ENCODE data around the gene LAMP5.

Gene LAMP5

GRCh38 chr20:9501473-9501872 is 12.9 kb upstream of the LAMP5 start:
- DNase-seq, result no peak

GRCh38 chr20:9503526-9504245 is 10.7 kb upstream of the LAMP5 start:
- DNase-seq, result no peak

- DNase-seq, result no peak
Measured at GRCh38 chr20:9506280-9506821, 8.0 kb upstream of the LAMP5 start.

GRCh38 chr20:9506964-9507369 is 7.4 kb upstream of the LAMP5 start:
- DNase-seq, result no peak

DNA sequence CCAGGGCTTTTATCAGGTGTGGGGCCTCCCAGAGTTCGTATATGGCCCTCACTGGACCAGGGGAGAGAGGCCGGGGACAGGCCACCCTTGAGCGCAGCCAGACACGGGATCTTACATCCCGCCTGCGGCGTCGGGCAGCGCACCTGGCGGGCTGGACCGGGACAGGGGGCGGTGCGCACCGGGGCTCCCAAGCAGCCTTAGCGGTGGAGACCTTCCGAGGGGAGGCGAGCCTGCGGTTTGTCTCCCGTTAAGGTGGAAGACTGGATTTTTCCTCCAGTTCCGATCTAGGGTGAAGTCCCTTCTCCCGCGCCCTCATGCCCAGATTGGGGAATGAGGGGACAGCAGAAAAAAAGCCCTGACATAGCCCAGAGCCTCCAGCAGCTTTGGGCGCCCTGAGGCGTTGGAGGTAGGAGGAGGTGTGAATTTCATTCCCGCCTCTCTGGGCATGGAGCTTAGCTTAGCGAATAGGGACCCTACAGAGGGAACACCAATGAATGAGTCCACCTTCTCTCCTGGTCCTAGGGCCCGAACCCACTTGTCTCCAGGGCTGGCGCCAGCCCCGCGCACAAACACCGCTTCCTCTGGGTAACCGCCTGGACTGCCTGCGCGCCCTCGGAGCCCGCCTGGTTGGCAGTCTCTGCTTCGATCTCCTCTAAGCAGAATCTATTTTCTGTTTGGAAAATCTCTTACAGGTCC is 6.7 kb upstream of the LAMP5 start:
- DNase-seq, result no peak

DNA sequence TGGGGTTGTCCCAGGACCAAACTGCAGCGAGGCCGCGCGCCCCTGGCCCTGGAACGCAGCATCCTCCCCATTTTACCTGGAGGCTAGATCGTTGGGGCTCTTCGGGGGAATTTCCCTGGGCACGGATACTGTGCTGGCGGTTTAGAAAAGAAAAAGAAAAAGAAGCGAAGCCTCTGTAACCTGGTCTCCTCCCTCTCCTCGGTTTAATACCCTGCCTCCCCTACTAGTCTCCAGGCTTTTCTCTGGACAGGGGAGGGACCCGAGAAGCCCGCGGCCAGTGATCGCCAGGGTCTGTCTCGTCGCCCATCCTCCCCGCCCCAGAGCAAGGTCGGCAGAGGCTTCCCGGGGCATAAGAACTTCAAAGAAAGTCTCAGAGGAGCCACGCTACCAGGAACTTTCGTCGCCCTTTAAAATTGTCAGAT is 6.1 kb upstream of the LAMP5 start:
- DNase-seq, result no peak

DNA sequence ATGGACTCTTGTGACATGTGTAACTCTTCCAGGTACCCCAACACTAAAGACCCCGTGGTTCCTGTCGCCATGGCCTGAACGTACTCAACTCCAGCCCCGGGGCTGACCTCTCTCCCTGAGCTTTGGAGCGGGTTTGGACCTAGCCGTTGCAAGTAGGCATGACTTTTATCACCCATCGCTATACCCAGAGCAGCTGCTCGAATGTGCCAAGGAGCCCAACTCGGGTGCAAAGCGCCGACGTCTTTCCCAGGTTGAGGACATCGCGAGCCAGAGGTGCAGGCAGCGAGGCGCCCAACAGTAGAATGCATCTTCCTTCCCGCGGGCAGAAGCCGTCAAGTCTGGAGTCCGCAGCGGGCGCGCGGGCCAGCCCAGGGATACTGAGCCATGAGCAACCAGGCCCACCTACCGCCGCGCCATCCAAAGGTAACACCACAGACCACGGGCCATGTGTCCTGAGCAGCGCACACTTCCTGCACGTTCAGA is 5.7 kb upstream of the LAMP5 start:
- DNase-seq, result no peak

DNA sequence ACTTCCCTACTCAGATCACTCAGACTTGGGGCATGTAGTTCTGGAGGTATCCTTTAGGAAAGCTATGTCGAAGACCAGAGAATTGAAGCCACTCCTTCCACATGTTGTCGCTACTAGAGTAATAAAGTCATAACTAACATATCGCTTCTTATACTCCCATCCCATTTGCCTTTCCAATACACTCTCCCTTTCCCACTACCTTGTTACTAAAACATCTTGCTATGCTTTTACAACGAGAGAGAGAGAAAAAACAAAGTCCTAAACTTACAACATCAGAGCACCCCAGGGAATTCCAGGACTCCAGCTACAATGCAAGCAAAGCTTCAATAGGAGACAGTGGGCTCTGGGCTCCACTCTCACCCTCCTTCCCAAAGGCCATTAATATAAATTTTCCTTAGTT is 5.1 kb upstream of the LAMP5 start:
- no peak for DNase-seq

GRCh38 chr20:9510911-9511310 is 3.5 kb upstream of the LAMP5 start:
- DNase-seq, result no peak

- DNase-seq, result no peak
Measured at GRCh38 chr20:9514072-9514460, 324 bp upstream of the LAMP5 start.

DNA sequence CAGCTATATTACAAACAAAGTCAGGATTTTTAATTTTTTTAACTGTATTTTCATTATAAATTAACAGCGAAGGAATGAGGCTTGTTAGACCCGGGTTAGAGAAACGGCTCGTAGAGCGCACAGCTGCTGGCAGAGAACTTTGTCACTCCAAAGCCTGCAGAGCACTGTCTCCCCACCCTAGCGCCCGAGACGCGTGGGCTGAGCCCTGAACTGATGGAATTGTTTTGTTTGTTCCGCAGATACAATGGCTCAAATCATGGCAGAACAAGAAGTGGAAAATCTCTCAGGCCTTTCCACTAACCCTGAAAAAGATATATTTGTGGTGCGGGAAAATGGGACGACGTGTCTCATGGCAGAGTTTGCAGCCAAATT is 810 bp downstream of the LAMP5 start:
- DNase-seq, result no peak

GRCh38 chr20:9515741-9516233 is 1.4 kb downstream of the LAMP5 start:
- DNase-seq, result no peak

DNA sequence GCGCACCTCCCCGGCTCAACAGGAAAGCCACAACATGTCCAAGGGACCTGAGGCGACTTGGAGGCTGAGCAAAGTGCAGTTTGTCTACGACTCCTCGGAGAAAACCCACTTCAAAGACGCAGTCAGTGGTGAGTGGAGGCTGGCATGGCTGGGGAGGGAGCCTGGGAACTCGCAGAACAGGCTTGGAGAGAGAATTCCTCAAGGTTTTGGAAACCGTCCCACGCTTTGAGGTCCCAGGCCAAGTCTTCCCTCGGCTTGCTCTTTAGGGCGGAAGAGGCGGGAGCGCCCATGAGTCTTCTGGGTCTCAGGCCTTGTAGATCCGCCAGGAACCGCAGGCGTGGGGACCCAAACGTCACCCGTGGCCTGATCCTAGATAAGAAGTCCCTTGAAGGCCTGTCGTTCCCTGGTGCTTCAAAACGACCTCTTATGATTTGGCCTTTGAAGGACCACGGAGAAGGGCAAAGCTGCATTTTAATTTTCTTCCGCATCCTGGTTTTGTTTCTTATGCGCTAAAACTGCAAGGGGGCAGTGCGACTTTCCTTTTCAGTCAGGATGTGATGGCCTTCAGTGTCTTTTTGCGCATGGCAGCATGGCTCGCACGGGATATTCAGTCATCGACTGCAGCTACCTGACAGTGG is 2.0 kb downstream of the LAMP5 start:
- DNase-seq, result no peak

- DNase-seq, result no peak
Measured at GRCh38 chr20:9517297-9518162, 3.1 kb downstream of the LAMP5 start.

- no peak for DNase-seq
Measured at GRCh38 chr20:9518576-9519175, 4.3 kb downstream of the LAMP5 start.

DNA sequence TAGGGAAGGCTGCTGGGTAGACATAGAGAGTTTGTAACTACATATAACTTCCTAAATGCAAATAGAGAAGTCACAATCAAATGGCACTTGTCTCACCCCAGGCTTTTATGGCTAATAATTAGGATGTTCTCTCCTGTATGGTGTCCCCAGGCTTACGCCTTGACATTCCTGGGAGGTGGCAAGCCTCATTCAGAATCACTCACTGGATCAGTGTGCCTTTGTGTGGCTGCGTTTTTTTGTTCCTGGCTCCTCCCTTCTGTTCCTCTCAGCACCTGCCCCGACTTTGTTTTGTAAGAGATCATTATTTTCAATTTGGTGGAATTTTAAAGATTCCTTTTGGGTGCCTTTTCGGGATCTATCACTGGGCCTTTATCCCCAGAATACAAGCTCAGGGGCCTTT is 5.7 kb downstream of the LAMP5 start:
- DNase-seq, result no peak

GRCh38 chr20:9523636-9524035 is 9.2 kb downstream of the LAMP5 start:
- no peak for DNase-seq

DNA sequence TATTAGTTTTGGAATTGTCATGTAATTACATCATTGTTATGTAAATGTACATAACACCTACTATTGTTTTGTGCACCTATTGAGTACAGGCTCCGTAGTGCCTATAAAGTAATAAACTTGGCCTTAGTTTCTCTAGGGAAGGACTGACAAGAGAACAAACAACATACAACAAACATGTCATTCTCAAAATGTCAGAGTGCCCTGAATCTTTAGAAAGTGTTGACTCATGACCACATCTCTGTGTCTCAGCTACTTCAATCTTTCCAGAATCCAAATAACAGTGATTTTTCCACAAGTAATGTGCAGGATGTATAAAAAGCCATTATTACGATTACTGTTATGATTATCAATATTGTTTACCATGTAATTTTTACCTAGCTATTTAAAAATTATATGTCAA is 17.2 kb downstream of the LAMP5 start:
- DNase-seq, result no peak

DNA sequence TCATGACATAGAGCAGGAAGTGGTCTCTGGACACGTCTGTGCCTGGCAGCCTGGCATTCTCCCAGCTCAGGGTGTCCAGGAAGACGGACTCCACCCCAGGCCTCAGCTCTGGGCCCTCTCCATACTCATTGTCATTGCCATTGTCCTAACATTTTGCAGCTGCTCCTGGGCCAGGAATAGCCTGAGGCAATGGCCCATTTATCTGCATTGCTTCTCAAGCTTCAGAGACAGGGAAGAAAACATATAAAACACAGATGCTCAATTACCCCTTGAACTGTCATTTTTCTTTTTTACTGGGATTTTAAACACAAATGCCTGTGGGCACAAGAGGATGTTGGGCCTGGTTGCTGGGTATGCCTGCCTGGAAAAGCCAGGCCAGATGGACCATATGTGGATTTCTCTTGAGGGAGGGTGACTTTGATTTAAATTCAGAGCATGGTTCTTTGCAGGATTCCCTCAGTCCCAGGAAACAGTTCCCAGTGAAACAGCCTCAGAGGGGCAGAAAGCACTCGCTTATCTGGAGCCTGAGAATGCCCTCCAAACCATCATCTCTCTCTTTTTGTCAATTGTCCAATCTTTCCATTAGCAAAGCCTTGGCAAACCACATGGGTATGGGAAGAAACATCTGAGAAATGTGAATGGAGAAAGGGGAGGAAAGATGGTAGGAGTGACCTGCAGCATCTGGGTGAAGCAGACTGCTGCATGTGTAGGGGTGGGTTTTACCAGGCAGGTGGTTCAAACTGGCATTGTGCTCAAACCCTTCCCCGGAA is 17.9 kb downstream of the LAMP5 start:
- no peak for DNase-seq

- no peak for DNase-seq
Measured at GRCh38 chr20:9534025-9534424, 19.6 kb downstream of the LAMP5 start.

DNA sequence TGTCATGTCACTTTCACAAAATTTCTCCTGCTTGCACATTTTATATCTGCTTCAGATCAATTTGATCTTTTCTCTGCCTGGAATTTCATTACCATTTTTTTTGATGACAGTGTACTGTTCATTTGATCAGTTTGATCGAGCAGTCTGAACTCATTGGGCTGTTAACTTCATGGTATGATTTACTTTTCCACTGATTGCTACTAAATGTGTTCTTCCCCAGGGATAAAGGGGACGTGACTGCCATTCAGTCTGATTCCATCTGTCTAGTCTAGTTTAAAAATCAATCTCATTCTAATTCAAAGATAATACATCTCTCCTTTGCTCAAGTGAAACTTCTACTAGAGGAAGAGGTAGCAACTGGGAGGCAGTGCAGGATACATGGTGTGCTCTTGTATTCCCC is 21.1 kb downstream of the LAMP5 start:
- DNase-seq, result no peak
